H9 (cell line): Measurements from ENCODE around the gene FAM43B. TPM values are rescaled to one million over a fixed set of nuclear protein-coding genes. Genes with fewer than 3 reads are reported as not detected.

ENCODE experiments used
- DNase-seq: peaks from one replicate; pipeline ENCODE4 v3.0.0-alpha.2; 2017
- H2AFZ ChIP-seq: one replicate; pipeline ENCODE4 v1.6.1; 2013; ENCODE audit warnings: mild to moderate bottlenecking, low read length, control low read depth, moderate library complexity
- H2AK5ac ChIP-seq: 2 replicates; pipeline ENCODE4 v1.6.1; 2013; ENCODE audit warnings: low read length, control low read depth, mixed read lengths; ENCODE audit not compliant: insufficient read length
- H2BK120ac ChIP-seq: one replicate; pipeline ENCODE4 v1.6.1; 2013; ENCODE audit warnings: low read depth, mild to moderate bottlenecking, low read length, control low read depth, inconsistent platforms; ENCODE audit not compliant: poor library complexity, severe bottlenecking
- H2BK12ac ChIP-seq: 2 replicates; pipeline ENCODE4 v1.6.1; 2013; ENCODE audit warnings: low read length, control low read depth, mixed read lengths, low read depth; ENCODE audit not compliant: insufficient read length
- H2BK15ac ChIP-seq: 2 replicates; pipeline ENCODE4 v1.6.1; 2013; ENCODE audit warnings: low read depth, low read length, control low read depth
- H2BK20ac ChIP-seq: one replicate; pipeline ENCODE4 v1.6.1; 2013; ENCODE audit warnings: low read depth, mild to moderate bottlenecking, low read length, control low read depth, inconsistent platforms; ENCODE audit not compliant: poor library complexity, severe bottlenecking
- H2BK5ac ChIP-seq: 2 replicates; pipeline ENCODE4 v1.6.1; 2013; ENCODE audit warnings: low read length, control low read depth, mixed read lengths; ENCODE audit not compliant: insufficient read length
- H3K14ac ChIP-seq: 2 replicates; pipeline ENCODE4 v1.6.1; 2013; ENCODE audit warnings: low read length, control low read depth; ENCODE audit not compliant: insufficient read depth
- H3K18ac ChIP-seq: 2 replicates; pipeline ENCODE4 v1.6.1; 2013; ENCODE audit warnings: low read depth, mild to moderate bottlenecking, mixed read lengths, low read length, control low read depth; ENCODE audit not compliant: insufficient read length
- H3K23ac ChIP-seq: 2 replicates; pipeline ENCODE4 v1.6.1; 2013; ENCODE audit warnings: low read length, control low read depth, mixed read lengths, low read depth; ENCODE audit not compliant: insufficient read length
- H3K23me2 ChIP-seq: 2 replicates; pipeline ENCODE4 v1.6.1; 2013; ENCODE audit warnings: low read depth, mild to moderate bottlenecking, mixed read lengths, low read length, control low read depth; ENCODE audit not compliant: insufficient read length, poor library complexity, severe bottlenecking
- H3K27ac ChIP-seq: 2 replicates; pipeline ENCODE4 v1.5.1; 2013; ENCODE audit warnings: low read length, control low read depth, mixed read lengths, low read depth; ENCODE audit not compliant: insufficient read length
- H3K27me3 ChIP-seq: 2 replicates; pipeline ENCODE4 v1.6.1; 2013; ENCODE audit warnings: low read length, control low read depth, inconsistent platforms; ENCODE audit not compliant: insufficient read depth
- H3K4ac ChIP-seq: 2 replicates; pipeline ENCODE4 v1.6.1; 2013; ENCODE audit warnings: low read depth, mild to moderate bottlenecking, control low read depth, inconsistent platforms, low read length, moderate library complexity
- H3K4me1 ChIP-seq: 2 replicates; pipeline ENCODE4 v1.6.1; 2013; ENCODE audit warnings: low read length, control low read depth, inconsistent platforms; ENCODE audit not compliant: insufficient read depth
- H3K4me2 ChIP-seq: 2 replicates; pipeline ENCODE4 v1.6.1; 2013; ENCODE audit warnings: low read length, control low read depth, mixed read lengths; ENCODE audit not compliant: insufficient read length, insufficient read depth
- H3K56ac ChIP-seq: 2 replicates; pipeline ENCODE4 v1.6.1; 2013; ENCODE audit warnings: low read depth, mild to moderate bottlenecking, mixed read lengths, low read length, control low read depth; ENCODE audit not compliant: insufficient read length
- H3K79me1 ChIP-seq: 2 replicates; pipeline ENCODE4 v1.6.1; 2013; ENCODE audit warnings: low read depth, mild to moderate bottlenecking, moderate library complexity, low read length, control low read depth, inconsistent platforms; ENCODE audit not compliant: insufficient read depth, poor library complexity, severe bottlenecking
- H3K79me2 ChIP-seq: 2 replicates; pipeline ENCODE4 v1.6.1; 2013; ENCODE audit warnings: low read length, control low read depth, inconsistent platforms; ENCODE audit not compliant: insufficient read depth
- H3K9ac ChIP-seq: 2 replicates; pipeline ENCODE4 v1.6.1; 2013; ENCODE audit warnings: low read length, control low read depth, mixed read lengths; ENCODE audit not compliant: insufficient read length; ENCODE audit errors: extremely low read depth
- H3K9me3 ChIP-seq: one replicate; pipeline ENCODE4 v1.6.1; 2013; ENCODE audit warnings: low read depth, low read length, inconsistent platforms; ENCODE audit not compliant: control insufficient read depth
- H3T11ph ChIP-seq: one replicate; pipeline ENCODE4 v1.6.1; 2013; ENCODE audit warnings: mild to moderate bottlenecking, low read length, control low read depth, inconsistent platforms
- H4K20me1 ChIP-seq: one replicate; pipeline ENCODE4 v1.6.1; 2013; ENCODE audit not compliant: control insufficient read depth, insufficient read length, insufficient read depth
- H4K5ac ChIP-seq: 2 replicates; pipeline ENCODE4 v1.6.1; 2013; ENCODE audit warnings: low read depth, mild to moderate bottlenecking, mixed read lengths, low read length, control low read depth; ENCODE audit not compliant: insufficient read length
- H4K8ac ChIP-seq: replicated peaks from 2 replicates; pipeline ENCODE4 v1.6.1; 2013; ENCODE audit warnings: low read length, control low read depth, mixed read lengths, low read depth; ENCODE audit not compliant: insufficient read length
- H4K91ac ChIP-seq: 2 replicates; pipeline ENCODE4 v1.6.1; 2013; ENCODE audit warnings: low read depth, mild to moderate bottlenecking, moderate library complexity, mixed read lengths, low read length, control low read depth; ENCODE audit not compliant: insufficient read length
- H3K27ac Mint-ChIP-seq, 3 experiments: 2 replicates in 2 of 3; 3 replicates in 1 of 3; pipeline ENCODE4 v1.8.0; 2020 to 2021; ENCODE audit warnings: mixed read lengths in 3 of 3, mild to moderate bottlenecking in 1 of 3, moderate library complexity in 1 of 3
- H3K27me3 Mint-ChIP-seq: 2 replicates; pipeline ENCODE4 v1.8.0; 2021; ENCODE audit warnings: low read depth, mild to moderate bottlenecking, moderate library complexity, mixed read lengths
- H3K36me3 Mint-ChIP-seq, 3 experiments: 2 replicates in 2 of 3; 3 replicates in 1 of 3; pipeline ENCODE4 v1.8.0; 2020 to 2021; ENCODE audit warnings: low read depth in 3 of 3, mixed read lengths in 3 of 3; ENCODE audit not compliant: insufficient read depth in 1 of 3
- H3K4me1 Mint-ChIP-seq, 2 experiments: 2 replicates each; pipeline ENCODE4 v1.8.0; 2020; ENCODE audit warnings: mixed read lengths in 2 of 2
- H3K4me3 Mint-ChIP-seq, 2 experiments: 2 replicates in 1 of 2; 3 replicates in 1 of 2; pipeline ENCODE4 v1.8.0; 2020 to 2021; ENCODE audit warnings: mild to moderate bottlenecking in 2 of 2, mixed read lengths in 2 of 2, moderate library complexity in 1 of 2
- H3K9me3 Mint-ChIP-seq, 2 experiments: 2 replicates in 1 of 2; 3 replicates in 1 of 2; pipeline ENCODE4 v1.8.0; 2020; ENCODE audit warnings: mild to moderate bottlenecking in 2 of 2, mixed read lengths in 2 of 2, moderate library complexity in 1 of 2
- WGBS: extraction: QIAGEN DNeasy Blood & Tissue Kit; methylation state at CpG from one replicate; pipeline ENCODE4 v1.1.7; 2013; ENCODE audit warnings: missing lambda C conversion rate, low lambda C conversion rate, mixed read lengths; ENCODE audit not compliant: insufficient read length; ENCODE audit errors: extremely low coverage; 5-methylcytosine and 5-hydroxymethylcytosine counted together
- total RNA-seq: library from RNA; stranded (reverse); gene quantifications from 2 replicates; pipeline ENCODE4 v1.2.1, GENCODE V29; 2021
- TF ChIP-seq, protein P1 (sequence below): fragments of 200-600 bp; sonication (generic); conservative IDR thresholded peaks from 3 replicates; pipeline ENCODE4 v1.8.0; 2021; ENCODE audit warnings: antibody characterized with exemption, mild to moderate bottlenecking

The FAM43B gene
- total RNA-seq, 1 experiment from 2014 or later, result 0.22 TPM

DNA sequence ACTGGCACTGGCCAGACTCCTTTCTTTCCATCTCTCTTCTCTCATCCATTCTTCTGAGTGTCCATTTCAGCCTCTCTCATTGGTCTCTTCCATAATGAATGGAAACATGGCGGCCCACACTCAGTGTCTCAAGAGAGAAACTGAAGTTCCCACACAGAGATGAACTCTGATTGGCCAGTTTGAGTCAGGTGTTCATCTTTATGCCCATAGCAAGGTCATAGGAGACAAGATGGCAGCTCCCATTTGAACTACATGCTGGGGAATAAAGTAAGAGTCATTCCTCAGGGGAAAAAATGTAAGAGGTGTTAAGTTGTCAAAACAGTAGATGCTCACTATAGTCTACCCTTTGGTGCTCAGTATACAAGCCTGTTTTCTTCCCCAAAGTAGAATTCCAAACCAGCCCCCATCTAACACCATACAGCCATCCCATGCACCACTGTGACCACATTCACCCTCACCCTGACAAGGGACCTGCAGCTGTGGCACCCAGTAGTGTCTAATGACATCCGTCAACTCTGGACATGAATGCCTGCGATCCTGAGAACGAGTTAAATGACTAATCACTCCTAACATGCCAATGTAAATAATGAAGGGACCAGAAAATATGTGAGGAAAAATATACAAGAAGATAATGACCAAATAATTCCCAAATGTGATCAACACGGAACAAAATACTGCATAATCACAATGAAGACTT is 48.9 kb downstream of the FAM43B start:
- TF ChIP-seq, protein P1, sequence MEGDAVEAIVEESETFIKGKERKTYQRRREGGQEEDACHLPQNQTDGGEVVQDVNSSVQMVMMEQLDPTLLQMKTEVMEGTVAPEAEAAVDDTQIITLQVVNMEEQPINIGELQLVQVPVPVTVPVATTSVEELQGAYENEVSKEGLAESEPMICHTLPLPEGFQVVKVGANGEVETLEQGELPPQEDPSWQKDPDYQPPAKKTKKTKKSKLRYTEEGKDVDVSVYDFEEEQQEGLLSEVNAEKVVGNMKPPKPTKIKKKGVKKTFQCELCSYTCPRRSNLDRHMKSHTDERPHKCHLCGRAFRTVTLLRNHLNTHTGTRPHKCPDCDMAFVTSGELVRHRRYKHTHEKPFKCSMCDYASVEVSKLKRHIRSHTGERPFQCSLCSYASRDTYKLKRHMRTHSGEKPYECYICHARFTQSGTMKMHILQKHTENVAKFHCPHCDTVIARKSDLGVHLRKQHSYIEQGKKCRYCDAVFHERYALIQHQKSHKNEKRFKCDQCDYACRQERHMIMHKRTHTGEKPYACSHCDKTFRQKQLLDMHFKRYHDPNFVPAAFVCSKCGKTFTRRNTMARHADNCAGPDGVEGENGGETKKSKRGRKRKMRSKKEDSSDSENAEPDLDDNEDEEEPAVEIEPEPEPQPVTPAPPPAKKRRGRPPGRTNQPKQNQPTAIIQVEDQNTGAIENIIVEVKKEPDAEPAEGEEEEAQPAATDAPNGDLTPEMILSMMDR, result no peak
- Histone ChIP-seq H2BK5ac (no peak overlapping the region), H3K4me2 (no peak overlapping the region), H3K4me1 (no peaks in the 10 kb centered on the region), H3K23ac (no peak overlapping the region), H3K9ac (no peak overlapping the region), H3K4ac (no peak overlapping the region), H2BK120ac (no peak overlapping the region), H4K5ac (no peak overlapping the region), H3K27ac (no peak overlapping the region), H3K23me2 (no peaks in the 10 kb centered on the region), H2AK5ac (no peak overlapping the region), H3K9me3 (no peaks in the 10 kb centered on the region), H2AFZ (no peak overlapping the region), H4K8ac (no peak overlapping the region), H3T11ph (no peak overlapping the region), H3K27me3 (no peaks in the 10 kb centered on the region), H2BK12ac (no peak overlapping the region), H4K91ac (no peak overlapping the region), H2BK20ac (no peak overlapping the region), H2BK15ac (no peak overlapping the region), H4K20me1 (no peaks in the 10 kb centered on the region), H3K18ac (no peak overlapping the region), H3K79me2 (peaks cover 2% of the 10 kb centered on the region; the same call in 1 of the 2 replicates), H3K79me1 (no peaks in the 10 kb centered on the region), H3K56ac (no peak overlapping the region), H3K14ac (no peak overlapping the region)
- Mint-ChIP-seq H3K27me3 (peaks cover 2% of the 10 kb centered on the region; the same call in 1 of the 2 replicates), H3K9me3 (peaks cover 0 to 3% of the 10 kb centered on the region in 2 experiments; a peak in 2 of 5 replicates), H3K36me3 (no peaks in the 10 kb centered on the region; a peak in 1 of 7 replicates), H3K4me3 (no peak overlapping the region), H3K4me1 (no peaks in the 10 kb centered on the region), H3K27ac (no peak overlapping the region)
- no CpG with 5 or more reads among the region's 5 CpGs for WGBS
- no peak for DNase-seq
